ENCODE results near the gene CLEC20A.
"Not testable (repeated sequence)": the region's sequence is repeated elsewhere in the genome, so short reads cannot be mapped to it uniquely, and the experiment has no call there.

CLEC20A gene

GRCh38 chr1:178530037-178530402, 33.3 kb upstream of the CLEC20A start:
- intact Hi-C loops (cut with DNase I): no loop called here
- DNase-seq: no peak

DNA sequence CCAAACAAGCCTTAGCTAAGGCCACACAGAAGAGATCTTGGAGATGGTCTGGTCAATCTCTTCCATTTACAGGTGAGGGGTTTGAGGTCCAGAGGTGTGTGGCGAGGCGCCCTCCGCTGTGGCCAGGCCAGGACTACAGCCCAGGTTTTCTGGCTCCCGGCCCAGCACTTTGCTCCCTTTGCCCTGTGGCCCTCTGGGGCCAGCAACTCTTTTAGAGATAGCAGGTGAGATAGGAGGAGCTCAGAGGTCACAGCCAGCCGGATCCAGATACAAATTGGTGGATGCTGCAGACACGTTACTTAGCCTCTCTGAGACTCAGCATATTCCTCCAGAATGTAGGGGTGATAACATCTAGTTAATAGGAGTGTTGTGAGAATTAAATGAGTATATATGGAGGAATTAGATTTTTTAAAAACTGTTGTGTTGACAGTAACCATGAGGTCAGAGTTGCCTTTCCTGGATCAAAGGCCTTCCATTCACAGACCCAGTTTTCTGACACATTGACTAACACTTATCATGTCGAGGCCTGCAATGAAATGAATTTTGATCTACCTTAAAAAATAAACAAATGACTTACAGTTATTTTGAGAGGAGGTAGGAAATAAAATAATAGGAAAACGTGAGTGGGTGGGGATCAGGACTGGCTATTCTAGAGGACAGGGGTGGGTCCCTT, 32.7 kb upstream of the CLEC20A start:
- no peak for DNase-seq
- intact Hi-C loops (cut with DNase I): no loop called here

GRCh38 chr1:178528953-178529335, 32.2 kb upstream of the CLEC20A start:
- intact Hi-C loops (cut with DNase I): no loop called here
- no peak for DNase-seq

- intact Hi-C loops (cut with DNase I): no loop called here
- DNase-seq: peak in 2 of 10 donors; percentile 37 to 92
Measured at GRCh38 chr1:178528228-178528952, 31.6 kb upstream of the CLEC20A start.

GRCh38 chr1:178527117-178527516, 30.4 kb upstream of the CLEC20A start:
- DNase-seq: no peak
- intact Hi-C loops (cut with DNase I): no loop called here

DNA sequence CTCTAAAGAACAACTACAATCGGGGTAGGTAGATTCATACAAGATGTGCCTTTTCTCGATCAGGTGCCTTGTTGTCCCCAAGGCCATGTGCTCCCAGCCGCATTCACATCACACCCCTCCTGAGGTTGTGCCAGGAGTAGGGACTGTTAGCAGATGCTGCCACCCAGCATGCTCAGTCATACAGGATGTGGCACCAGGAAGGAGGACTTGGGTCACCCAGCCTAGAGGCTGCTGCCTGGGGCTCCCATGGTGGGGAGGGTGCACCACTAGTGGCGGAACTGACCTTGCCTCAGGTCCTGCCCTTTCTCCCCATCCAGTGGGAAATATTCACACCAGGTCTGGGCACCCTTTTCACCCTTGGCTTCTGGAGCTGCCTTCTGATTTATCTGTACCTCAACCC, 24.5 kb upstream of the CLEC20A start:
- intact Hi-C loops (cut with DNase I): no loop called here
- DNase-seq: peak in 1 of 10 donors; percentile 60

DNA sequence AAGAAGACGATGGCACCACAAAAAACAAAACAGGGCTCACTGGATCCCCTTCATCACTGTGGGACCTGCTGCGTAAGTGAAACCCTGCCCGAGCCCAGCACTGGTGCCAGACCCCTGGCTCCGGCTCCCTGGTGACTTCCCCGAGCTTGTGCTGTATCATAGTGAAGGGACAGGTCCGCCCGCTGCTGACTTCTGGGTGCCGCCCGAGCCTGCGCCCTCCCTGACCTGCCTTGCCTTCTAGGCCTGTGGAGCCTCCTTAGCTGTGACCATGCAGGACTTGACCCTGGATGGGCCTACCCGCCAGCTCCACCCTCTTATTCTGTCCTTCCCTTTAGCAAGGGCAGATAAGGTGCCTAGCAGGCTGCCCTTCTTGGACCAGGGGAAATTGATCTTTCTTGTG, 24.0 kb upstream of the CLEC20A start:
- intact Hi-C loops (cut with DNase I): no loop called here
- peak in 1 of 10 donors; percentile 62 for DNase-seq

- intact Hi-C loops (cut with DNase I): no loop called here
- peak in 1 of 10 donors; percentile 74 for DNase-seq
Measured at GRCh38 chr1:178518894-178519293, 22.1 kb upstream of the CLEC20A start.

DNA sequence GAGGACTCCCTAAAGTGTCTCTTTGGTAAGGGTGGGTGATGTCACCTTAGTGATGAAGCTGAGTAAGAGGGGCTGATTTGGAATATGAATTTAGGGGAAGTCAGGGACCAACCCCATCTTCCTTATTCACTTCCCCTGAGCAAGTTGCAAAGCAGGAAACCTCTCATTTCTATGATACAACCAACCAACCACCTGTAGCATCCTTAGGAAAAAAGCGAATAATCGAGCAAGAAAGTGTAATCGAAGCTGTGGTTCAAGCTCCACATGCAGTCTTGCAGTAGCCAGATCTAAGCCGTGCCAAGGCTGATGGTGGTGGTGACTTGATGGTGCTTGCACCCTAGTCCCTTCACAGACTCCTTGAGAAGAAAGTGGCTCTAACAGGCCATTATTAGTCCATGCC, 19.3 kb upstream of the CLEC20A start:
- no peak for DNase-seq
- intact Hi-C loops (cut with DNase I): no loop called here

DNA sequence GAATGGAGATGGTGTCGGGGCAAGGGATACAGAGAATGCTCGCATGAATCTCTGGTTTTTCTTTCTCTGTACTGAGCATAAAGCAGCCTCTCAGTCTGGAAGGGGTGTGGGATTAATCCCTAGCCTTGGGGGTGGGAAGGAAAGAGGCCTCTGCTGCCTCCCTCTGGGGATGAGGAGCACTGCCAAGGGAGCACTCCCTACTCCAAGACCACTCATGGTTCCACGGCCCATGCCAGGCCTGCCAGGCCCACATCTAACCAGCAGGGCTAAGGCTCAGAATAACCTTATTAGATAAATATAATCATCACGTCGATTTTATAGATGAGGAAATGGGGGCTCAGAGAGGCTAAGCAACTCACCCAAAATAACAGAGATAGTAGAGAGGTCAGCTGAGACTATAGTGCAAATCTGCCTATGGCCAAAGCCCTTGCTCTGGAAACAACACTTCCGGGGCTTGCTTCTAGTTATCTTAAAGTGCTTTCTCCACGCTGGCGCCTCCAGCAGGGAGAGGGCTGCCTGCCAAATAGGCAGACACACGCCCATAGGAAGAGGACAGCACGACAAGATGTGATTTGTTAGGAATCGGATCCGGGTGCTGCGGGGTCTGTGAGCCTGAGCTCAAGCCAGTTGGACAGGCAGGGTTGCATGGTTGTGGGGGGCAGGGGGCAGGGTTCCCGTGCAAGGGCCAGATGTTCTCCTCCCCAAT, 16.7 kb upstream of the CLEC20A start:
- DNase-seq: peak in 1 of 10 donors; percentile 86
- intact Hi-C loops (cut with DNase I): no loop called here

GRCh38 chr1:178512566-178513277, 16.0 kb upstream of the CLEC20A start, which contains the start of gene TEX35:
TEX35 (plus strand) TSS chr1:178513109; CDS start chr1:178513189, 80 bp downstream.
- intact Hi-C loops (cut with DNase I): no loop called here
- DNase-seq: peak in 1 of 10 donors; percentile 63

- peak in 1 of 10 donors; percentile 25 for DNase-seq
- intact Hi-C loops (cut with DNase I): no loop called here
Measured at GRCh38 chr1:178510155-178510554, 13.4 kb upstream of the CLEC20A start.

DNA sequence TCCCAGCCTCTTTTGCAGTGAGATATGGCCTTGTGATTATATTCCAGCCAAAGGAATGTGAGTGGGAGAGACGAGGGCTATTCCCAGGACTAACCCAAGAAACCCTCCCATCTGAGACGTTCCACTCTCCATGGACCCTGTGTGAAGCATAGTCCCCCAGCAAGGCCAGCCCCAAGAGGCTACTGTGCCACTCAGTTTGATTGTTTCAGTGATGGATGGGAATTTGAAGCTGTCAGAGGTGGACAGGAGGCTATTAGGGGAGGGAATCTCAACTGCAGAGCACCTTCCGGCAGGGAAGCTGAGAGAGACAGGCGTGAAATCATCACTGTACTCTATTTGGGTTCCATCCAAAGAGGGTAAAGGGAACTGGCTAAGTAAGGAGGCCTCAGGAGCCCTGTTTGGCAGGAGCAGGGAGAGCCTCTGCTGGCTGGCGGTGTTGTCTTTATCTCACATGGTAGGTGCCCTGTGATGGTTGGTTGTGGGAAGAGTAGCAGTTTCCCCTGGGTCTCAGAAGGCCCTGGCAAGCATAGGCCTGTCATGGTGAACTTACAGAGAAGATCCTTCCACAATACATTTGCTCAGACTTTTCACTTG, 12.7 kb upstream of the CLEC20A start:
- intact Hi-C loops (cut with DNase I): no loop called here
- peak in 1 of 10 donors; percentile 17 for DNase-seq

DNA sequence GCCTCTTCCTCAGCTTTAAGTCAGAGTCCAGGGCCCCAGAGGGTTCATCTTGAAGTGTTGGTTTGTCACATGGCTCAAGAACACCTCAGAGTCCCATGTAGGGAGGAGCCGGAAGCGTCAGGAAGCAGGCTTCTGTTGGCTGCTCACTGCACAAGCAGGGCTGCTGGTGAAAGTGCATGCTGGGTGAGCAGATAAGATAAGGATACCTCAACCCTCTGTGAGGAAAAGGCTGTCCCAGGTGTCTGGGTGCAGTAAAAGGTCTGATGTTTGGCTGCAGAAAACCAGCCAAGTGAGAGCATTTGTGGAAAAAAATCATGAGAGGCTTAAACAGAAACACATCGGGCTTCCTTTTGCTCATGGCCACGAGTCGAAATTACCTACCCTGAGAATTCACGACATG, 9.9 kb upstream of the CLEC20A start:
- peak in 1 of 10 donors; percentile 25 for DNase-seq

DNA sequence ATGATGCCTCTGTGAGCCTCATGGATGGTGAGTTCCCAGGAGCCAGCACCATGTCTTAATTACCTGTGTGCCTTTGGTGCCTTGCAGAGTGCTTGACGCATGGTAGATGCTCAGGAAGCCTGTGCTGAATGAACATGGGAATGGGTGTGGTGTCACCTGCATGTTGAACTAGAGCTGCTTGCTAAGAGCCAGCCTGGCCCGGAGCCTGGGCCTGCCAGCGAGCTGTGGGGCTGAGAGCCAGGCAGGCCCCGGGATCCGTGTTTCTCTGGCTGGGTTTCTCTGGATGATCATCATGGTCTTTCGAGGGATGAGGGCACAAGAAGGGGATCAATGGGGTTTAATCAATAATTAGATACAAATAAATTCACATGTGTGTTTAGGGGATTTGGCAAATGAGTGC, 9.4 kb upstream of the CLEC20A start:
- intact Hi-C loops (cut with DNase I): no loop called here
- DNase-seq: peak in 1 of 10 donors; percentile 49

More for the DNA sequence above, 9.9 kb upstream of the CLEC20A start:
- intact Hi-C loops (cut with DNase I): no loop called here

DNA sequence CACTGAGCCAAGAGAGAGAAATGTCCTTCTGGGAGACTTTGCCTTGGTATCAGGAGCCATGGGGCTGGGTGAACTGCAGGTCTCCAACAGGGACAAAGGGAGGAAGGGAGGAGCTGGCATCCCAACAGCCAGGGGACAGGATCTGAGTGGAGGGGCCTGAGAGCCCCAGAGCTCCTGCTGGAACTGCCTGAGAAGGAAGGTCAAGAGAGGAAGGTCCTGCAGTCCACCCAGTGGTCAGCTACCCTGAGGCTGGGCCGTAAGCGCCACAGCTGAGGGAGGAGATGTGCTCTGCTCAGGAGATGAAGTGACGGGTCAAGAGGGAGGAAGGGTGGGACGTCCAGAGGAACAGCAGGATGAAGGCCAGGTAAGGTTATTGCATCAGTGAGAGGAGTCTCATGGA, 7.5 kb upstream of the CLEC20A start:
- intact Hi-C loops (cut with DNase I): no loop called here
- DNase-seq: peak in 1 of 10 donors; percentile 67

DNA sequence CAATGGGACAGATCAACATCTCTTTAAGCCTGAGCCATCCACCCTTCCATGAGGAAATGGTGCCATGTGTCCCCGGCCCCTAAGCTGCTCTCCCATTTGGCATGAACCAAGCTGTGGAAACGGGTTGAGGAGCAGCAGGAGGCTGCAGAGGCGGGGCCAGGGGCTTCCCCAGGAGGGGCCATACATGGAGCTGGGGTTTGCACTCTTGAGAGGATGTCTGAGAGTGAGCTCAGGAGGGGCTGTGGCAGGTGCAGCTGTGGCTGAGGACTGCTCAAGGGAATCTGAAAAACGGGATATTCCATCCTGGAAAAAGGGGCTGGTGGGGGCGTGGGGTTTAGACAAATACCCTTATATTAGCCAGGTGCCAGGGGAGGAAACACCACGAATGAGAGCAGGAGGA, 7.1 kb upstream of the CLEC20A start:
- DNase-seq: peak in 1 of 10 donors; percentile 34
- intact Hi-C loops (cut with DNase I): no loop called here

- intact Hi-C loops (cut with DNase I): not testable (repeated sequence)
- DNase-seq: peak in 1 of 10 donors; percentile 57
Measured at GRCh38 chr1:178503316-178503715, 6.6 kb upstream of the CLEC20A start.

DNA sequence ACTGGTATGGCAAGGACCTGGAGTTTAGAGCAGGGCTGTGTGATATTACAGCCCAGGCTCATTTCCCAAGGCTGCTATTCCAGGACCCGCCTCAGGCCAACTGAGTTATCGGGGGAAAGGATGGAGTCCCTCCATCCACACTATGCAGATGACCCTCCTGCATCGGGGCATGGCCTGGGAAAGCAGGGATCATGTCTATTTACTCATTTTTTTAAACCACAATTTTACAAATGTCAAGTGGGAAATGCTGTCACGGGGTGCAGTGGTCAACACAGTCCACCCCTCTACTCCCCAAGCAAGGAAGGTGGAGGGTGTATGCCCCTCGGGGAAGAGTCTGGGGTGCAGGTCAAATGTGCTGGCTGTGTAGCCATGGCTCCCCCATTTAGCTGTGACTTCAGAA, 6.1 kb upstream of the CLEC20A start:
- DNase-seq: peak in 1 of 10 donors; percentile 52
- intact Hi-C loops (cut with DNase I): no loop called here

- peak in 1 of 10 donors; percentile 15 for DNase-seq
- intact Hi-C loops (cut with DNase I): no loop called here
Measured at GRCh38 chr1:178502330-178502714, 5.6 kb upstream of the CLEC20A start.
